HG03060 (cell line): Measurements from ENCODE around the gene DUSP22.

Source experiments
- ATAC-seq: cut with Tn5 transposase; IDR thresholded peaks from one replicate; pipeline ENCODE4 v1.9.1; 2021; ENCODE audit warnings: low read depth, moderate number of reproducible peaks; ENCODE audit not compliant: unreplicated experiment

The DUSP22 gene

DNA sequence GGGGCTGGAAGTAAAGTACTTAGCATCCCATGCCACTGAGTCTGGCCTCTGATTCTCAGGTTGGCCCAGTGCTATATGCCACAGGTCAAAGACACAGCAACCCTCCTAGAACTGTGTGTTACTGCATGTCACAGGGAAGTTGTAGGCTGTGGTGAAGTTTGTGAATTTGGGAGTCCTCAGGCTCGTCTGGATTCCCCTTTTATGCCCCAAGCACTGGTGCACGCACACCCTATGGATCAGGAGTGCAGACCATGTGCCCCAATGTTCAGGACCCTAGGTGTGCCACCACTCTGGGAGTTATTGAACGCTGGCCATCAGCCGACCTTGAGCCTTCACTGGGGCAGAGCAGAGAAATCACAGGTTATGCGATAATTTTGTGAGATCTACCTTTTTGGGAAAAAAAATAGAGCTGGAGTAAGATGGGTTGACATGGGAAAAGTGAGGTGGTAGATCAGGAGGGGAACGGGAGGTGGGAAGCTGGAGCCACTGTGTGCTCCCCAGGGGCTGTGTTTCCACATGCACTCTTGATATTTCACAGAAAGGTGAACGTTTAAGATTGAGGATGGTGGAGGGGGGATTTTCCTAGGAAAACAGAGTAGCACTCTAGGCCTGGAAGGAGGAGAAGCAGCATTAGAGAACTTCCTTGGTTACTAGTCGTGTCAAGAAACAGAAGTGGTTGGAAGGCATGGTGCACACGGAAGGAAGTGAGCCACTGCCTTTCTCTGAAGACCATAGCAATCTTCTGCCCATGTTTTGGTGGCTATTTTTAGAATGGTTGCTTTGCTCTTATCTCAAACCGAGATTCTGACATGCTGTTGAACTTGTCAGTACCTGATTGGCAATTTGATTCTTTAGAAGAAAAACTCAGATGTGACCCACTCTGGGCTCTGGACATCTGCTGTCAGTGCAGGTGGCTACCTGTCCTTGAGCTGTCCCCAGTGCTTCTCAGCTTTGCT is 44.1 kb downstream of the DUSP22 start:
- no peak for ATAC-seq

GRCh38 chr6:337805-338368 is 45.6 kb downstream of the DUSP22 start:
- ATAC-seq: no peak

DNA sequence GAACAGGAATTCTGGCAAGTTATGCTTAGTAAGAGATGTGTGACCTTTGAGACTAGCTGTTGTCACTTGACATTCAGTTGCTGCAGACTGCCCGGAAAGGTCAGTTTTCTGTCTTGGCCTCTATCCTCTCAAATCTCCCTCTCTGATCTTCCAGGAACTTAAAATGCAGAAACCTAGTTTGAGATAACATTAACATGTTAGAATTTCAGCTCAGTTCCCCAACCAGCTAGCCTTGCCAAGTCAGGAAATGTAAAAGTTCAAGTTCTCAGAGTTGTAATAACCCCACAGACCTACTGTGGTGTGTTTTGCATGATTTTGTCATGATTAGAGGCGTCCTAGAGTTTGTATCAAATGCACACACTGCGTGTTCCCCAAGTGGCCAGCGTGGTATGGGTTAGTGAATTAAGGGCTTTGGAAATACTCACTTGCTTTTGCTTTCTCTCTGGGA is 46.6 kb downstream of the DUSP22 start:
- ATAC-seq: no peak

DNA sequence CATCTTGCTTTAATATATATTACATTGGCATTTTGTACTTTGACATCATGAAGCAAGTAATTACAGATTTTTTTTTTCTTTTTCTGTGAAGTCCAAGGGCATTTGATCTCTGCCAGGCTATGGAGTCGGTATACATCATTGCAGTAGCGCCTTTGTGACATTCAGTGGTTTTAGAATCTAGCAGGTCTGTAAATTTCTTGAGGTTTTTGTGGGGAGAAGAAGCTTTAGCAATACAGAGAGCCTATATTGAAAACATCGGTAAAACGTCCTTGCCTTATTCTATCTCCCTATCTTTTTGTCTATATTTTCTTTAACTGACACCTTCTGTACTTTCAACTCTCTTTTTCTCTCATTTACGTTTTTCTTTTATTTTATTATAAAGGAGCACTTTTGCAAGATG is 47.2 kb downstream of the DUSP22 start:
- ATAC-seq: no peak

- ATAC-seq: no peak
These were observed 48.1 kb downstream of the DUSP22 start for GRCh38 chr6:340186-340955.

GRCh38 chr6:340991-341827 is 48.9 kb downstream of the DUSP22 start:
- ATAC-seq: no peak

- ATAC-seq: no peak
These were observed 49.9 kb downstream of the DUSP22 start for GRCh38 chr6:341914-342831.

DNA sequence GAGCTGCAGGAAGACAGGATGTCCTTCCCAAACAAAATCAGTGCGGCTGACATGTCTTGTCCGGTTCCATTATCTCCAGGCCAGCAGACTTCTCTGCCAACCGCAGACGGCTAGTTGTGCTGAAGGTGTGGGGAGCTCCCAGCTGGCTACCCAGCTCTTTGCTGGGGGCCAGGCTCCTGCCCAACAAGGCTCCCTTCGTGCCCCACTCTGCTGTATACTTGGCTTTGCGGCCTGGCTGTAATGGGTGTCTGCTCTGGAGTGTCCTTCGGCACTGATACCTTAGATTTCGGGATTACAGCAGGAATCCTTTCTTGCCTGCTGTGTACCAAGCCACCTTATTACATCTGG is 50.5 kb downstream of the DUSP22 start:
- ATAC-seq: no peak

DNA sequence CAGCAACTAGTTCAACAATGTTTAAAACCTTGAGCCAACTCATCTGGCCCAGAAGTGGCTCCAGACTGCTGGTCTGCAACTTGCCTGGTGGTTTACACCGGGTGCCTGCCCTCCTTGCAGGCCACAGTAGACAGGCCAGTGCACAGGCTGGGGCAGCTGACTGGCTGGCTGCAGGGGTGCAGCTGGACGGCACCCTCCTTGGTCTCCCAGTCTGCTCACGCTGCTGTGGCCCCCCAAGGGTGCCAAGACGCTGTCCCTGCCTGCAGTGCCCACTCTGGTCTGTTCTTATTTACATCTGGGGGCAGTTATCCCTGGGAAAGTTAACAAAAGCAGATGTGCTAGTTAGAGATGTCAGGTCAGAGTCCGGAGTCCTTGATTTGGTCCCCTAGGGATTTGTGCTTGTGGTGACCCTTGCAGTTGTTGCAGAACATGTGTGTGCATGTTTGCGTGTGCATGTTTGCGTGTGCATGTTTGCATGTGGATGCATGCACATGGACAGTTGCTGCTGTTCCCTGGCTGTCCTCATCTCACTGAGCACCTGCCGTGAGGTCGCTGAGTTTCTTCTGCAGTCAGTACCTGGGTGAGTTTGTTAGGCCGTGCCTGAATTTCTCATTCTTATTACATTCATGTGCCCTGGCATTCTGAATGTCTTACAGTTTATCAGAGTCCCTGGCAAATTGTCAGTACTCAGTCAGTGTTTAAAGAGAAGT is 51.1 kb downstream of the DUSP22 start:
- no peak for ATAC-seq

DNA sequence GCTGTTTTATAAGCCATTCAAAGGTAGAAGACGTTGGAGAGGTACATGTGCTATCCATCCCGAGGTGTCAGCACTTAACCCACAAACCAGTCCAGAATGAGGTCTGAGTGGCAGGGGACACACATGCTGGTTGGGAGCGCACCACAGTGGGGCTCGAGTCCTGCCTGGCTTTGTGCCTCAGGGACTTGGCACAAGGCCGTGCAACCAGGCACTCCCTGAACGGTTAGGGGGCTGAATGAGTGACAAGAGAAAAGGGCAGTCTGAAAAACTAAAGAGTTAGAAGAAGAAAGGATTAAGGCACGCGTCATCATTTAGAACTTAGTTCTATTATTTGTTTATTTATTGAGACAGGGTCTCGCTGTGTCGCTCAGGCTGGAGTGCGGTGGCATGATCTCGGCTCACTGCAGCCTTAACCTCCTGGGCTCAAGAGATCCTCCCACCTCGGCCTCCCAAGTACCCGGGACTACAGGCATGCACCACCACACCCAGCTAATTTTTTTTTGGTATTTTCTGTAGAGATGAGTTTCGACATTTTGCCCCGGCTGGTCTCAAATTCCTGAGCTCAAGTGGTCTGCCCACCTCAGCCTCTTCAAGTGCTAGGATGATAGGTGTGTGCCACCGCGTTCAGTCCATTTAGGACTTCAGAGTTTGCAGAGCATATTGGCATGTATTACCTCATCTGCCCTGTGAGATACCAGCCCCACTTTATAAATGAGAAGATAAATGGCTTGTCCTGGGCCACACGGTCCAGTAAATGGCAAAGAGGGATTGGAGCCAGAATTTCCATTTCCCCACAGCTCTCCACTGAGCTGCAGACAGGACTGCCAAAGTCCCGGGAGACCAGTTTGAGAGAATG is 51.9 kb downstream of the DUSP22 start:
- ATAC-seq: no peak

- ATAC-seq: no peak
These were observed 52.6 kb downstream of the DUSP22 start for GRCh38 chr6:344816-345340.

- ATAC-seq: no peak
These were observed 53.6 kb downstream of the DUSP22 start for GRCh38 chr6:345747-346385.

- no peak for ATAC-seq
These were observed 54.2 kb downstream of the DUSP22 start for GRCh38 chr6:346386-347030.

DNA sequence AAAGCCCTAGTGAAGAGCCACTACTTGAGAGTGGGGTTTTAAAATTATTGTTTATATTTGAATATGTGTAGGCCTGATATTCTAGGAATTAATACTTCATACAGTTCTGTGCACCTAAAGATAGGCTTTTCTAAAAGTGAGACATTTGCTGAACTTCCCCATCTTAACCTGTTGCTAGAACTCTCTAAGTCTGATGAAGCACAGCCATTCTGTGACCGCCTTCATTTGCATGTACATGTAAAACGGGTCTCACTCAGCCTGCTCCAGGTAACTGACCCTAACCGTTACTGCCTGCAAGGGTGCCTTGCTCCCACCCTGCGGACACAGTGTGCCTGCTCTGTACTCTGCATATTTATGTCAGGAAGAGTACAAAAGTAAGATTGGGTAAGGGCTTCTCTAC is 54.9 kb downstream of the DUSP22 start:
- no peak for ATAC-seq

GRCh38 chr6:347951-348859 is 55.9 kb downstream of the DUSP22 start:
- ATAC-seq: no peak
